T-helper 1 cell (primary cell): Measurements from ENCODE around the gene SPECC1.
A peak's percentile ranks its signal among the peaks of the same experiment; 100 is the strongest.
"Not testable (repeated sequence)": the region's sequence is repeated elsewhere in the genome, so short reads cannot be mapped to it uniquely, and the experiment has no call there.

Experiments used
- DNase-seq, 5 donors: peaks; one replicate each; pipeline ENCODE4 v3.0.0-alpha.2; 2012 to 2020

The SPECC1 gene

DNA sequence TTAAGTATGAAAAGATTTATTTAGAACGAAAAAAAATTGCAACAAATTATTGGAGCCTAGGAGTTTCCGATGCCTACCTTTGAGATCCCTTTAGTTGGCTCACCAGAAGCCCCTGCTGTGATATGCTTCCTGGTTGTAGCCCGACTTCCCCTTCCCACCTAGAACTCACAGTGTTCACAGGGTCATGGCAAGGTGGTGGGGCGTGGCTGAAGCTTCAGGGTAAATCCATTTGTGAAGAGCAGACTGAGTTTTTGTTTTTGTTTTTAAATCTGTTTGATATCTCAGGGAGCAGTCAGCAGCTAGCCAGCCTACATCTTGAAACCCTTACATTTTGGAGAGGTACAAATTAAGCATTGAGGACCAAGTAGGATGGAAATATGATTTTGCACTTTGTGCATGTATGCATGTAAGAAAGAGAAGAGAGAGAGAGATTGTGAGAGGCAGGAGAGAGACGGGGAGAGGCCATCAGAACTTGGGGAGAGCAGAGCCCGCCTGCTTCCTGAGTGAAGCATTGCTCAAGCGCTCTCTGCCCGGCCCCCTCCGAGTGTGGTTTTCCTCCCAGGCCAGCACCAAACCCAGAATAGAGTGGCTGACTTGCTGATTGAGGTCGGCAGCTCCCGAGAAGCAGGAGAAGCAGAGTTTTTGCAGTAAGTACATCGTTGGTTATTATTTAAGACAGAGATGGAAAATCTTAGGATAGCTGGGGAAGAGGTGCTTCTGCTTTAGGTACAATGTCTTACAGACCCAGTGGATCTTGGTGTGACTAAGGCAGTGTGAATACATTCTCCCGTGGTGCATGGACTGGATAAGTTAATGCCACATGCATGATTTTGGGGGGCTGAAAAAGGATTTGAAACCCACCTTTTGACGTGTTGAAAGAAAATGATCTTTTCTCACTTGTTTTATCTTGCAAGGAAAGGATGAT is 64.2 kb downstream of the SPECC1 start:
- peak in 2 of 5 donors; percentile 15 to 54 for DNase-seq

DNA sequence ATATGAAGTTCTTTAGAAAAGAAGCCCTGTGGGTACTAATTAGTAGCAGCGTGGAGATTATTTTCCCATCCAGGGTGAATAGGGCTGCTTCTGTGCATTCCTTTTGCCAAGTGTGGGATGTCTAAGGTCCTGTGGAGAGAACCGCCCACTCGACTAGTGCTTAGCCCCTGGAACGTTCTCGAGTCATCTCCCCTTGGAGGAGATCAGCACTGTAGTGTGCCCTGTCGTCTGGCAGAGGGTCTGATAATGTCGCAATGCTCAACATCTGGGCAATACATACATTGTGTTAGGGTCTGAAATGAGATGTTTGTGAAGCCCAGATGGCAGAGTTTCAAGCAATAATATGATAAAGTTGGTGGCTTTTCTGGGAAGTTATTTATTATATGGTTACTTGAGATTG is 64.8 kb downstream of the SPECC1 start:
- DNase-seq, result no peak

GRCh38 chr17:20074489-20074888 is 65.3 kb downstream of the SPECC1 start:
- no peak for DNase-seq

GRCh38 chr17:20076137-20076536 is 67.0 kb downstream of the SPECC1 start:
- not testable (repeated sequence) for DNase-seq

DNA sequence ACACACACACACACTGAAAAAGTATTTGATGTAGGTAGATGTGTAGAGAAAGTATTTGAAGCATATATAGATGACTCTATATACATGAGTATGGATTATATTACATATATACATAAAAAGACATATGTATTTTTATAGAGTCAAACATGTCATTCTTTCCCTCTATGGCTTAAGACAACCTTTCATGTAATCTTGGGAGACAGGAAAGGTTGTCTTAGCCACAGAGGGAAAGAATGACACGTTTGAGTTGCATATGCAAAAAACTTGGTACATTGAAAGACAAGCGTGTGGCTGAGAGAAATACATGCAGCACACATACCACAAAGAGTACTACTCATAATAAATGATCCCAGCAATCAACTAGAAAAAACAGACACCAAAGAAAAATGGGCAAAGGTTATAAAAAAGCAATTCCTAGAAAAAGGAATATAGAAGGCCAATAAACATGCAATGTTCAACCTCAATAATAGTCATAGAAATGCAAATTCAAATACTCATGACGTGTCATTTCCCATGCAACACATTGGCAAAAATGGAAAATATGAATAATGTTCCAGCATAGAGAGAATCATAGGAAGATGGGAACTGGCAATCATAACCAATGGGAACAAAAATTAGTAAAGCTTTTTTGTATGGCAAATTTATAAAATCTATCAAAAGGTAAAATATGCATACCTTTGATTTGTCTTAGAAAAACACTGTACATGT is 69.0 kb downstream of the SPECC1 start:
- DNase-seq, result no peak

GRCh38 chr17:20080513-20080912 is 71.4 kb downstream of the SPECC1 start:
- no peak for DNase-seq

DNA sequence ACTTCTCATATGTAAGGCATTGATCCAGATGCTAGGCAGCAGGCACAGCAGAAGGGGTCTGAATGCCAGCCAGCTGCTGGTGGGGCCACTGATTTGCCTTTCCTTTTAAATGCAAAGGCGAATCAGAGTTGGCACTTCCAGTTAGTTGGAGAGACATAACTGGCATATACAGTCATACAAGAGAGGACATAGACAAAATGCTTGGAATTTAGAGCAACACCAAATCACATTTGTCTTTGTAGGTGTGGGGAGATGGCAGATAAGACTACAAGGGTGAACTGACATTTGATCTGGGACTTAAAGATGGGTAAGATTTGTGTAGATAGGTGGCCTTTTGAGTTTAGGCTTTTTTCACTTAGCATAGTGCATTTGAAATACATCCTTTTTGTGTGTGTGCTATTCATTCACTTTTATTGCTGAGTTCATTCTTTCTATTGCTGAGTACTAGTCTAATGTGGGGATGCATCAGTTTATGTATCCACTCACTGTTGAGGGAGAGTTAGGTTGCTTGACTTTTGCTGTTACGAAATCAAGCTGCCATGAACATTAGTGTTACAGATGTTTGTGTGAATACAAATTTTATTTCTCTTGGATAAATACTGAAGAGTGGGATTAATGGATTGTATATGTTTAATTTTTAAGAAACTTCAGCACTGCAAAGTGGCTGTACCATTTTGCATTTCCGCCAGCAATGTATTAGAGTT is 74.1 kb downstream of the SPECC1 start:
- DNase-seq, result no peak

DNA sequence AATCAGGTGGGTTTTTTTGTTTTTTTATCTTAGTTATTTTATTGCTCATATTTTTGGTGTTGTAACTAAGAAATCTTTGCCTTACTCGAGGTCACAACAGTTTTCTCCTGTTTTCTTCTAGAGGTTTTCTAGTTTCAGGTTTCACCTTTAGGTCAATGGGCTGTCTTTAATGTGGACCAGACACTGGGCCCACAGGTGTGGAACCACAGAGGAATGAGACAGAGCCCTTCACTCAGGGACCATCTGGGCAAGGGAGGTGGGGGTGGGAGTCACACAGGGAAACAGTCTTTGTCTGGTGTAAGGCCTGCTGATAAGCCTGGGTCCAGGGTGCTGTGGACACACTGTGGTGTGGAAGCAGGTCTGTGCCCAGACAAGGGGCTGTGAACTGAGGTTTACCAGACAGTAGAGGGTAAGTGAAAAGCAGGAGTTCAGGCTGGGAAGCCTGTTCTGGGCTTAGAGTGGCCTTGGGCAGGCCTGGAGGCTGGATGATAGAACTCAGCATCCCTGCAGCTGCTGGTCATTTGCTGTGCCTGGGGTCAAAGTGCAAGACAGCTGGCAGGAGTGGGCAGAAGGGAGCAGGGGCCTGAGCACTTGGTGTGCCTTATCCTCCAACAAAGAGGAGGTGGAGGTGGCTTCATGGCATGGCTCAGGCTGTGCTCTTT is 75.6 kb downstream of the SPECC1 start:
- DNase-seq, result no peak

DNA sequence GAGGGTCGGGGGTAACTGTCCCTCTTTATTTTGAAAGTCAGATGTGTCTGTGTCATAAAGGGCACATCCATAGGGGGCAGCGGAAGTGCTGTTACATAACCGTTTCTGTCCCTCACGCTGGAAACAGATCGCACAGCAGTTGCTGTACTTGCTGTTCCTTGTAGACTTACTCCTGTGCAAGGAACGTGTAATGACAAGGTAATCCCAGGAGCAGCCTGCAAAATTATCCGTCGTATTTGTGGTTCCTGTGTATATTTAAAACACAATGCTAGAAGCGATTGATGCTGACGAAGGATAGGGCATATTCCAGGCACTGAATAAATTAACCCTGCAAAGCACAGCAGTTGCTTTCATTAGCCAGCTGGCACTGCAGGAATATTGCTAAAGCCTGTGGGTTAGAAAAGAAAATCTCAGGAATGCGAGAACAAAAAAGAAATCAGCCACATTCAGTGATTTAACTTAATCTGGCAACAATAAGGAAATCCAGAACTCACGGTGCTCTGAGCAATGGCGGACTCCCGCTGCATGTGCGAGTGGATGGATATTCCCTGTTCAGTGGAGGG is 76.2 kb downstream of the SPECC1 start:
- no peak for DNase-seq

DNA sequence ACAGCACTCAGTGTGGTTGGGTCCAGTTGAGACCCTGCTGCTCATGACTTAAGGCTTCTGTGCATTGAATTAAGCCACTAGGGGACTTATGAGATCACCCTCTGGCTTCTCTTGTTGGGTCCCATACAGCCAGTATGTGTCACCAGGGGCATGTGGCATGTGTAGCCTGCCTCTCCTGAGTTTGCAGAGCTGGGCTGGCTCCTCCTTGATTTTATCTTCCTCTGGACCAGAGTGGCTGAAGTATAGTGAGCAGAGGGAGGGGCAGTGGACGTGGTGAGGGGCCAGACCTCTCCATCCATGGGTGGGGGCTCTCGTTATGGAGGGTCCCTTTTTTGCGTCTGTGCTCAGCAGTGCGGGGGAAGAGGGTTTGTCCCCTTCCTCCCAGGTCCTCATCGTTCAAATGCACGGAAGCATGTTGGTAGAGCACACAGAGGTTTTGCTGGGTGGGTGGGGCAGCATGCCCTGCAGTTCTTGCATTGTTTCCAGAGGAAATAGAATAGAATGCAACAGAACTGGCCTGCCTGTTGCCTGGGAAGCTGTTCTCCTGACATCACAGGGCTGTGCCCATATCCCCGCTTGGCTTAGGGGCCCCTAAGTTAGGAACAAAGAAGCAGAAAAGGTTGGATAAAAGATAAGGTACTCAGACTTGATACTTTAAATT is 77.4 kb downstream of the SPECC1 start:
- DNase-seq, result no peak

DNA sequence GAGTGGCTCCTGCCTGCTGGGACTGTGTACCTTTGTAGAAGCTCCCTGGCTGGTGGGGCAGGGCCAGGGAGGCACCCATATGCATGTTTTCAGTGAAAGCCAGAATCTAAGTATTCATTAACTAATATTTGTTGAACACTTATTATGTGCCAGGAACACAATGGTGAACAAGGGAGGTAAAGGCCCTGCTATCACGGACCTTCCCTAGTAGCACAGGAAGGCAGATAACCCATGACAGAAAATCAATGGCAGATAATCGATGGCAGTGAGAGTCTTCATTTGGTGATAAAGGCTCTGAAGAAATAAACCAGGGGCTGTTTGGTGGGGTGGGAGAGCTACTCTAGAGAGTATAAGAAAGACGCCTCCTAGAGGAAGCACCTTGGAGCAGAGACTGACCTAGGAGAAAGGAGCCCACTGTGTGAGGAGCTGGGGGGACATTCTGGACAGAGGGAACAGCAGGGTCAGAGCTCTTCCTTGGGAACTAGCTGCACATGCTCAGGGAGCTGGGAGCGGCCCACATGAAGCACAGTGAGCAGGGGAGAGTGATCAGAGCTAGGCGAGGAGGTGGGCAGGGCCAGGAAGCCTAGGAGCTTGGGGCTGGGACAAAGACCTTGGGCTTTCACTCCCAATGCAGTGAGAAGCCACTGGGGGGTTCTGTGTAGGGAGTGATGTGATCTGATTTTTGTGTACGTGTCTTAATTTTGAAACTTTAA is 78.5 kb downstream of the SPECC1 start:
- no peak for DNase-seq

DNA sequence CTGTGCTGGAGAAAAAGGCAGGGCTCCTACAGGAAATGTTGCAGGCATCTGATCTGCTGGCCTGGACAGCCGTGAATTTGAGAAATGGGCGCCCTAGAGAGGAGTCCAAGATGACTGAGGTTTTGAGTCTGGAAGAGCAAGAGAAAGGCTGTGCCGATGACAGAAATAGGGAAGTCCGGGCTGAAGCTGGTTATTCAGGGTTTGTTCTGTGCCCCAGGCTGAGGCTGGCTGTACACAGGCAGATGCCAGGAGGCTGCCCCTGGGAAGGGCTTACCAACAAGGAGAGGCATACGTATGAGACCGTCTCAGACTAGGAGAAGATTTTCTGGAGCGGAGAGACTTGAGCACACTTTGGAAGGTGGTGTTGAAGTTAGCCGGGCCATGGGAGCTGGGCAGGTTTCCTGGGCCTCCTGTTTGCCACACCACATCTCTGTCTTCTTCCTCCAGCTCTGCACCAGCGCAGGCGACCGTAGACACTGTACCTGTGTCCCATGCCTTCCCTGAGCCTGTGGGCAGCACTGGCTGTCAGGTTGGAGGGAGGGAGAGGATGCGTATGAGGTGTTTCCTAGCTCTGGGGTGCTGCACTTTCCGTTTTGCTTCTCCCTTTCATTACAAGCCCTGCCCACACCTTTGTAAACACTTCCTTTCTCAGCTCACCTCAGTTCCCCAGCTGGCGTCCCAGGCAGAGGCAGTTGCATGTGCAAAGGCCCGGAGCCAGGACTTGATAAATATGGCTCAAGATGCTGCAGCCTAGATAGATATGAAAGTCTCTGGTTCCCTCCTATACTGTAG is 80.8 kb downstream of the SPECC1 start:
- DNase-seq, result no peak

GRCh38 chr17:20091174-20092029 is 82.2 kb downstream of the SPECC1 start:
- no peak for DNase-seq

- no peak for DNase-seq
Measured at GRCh38 chr17:20092261-20092867, 83.2 kb downstream of the SPECC1 start.

GRCh38 chr17:20092973-20093626 is 83.9 kb downstream of the SPECC1 start:
- DNase-seq, result no peak

GRCh38 chr17:20094777-20095176 is 85.6 kb downstream of the SPECC1 start:
- no peak for DNase-seq

DNA sequence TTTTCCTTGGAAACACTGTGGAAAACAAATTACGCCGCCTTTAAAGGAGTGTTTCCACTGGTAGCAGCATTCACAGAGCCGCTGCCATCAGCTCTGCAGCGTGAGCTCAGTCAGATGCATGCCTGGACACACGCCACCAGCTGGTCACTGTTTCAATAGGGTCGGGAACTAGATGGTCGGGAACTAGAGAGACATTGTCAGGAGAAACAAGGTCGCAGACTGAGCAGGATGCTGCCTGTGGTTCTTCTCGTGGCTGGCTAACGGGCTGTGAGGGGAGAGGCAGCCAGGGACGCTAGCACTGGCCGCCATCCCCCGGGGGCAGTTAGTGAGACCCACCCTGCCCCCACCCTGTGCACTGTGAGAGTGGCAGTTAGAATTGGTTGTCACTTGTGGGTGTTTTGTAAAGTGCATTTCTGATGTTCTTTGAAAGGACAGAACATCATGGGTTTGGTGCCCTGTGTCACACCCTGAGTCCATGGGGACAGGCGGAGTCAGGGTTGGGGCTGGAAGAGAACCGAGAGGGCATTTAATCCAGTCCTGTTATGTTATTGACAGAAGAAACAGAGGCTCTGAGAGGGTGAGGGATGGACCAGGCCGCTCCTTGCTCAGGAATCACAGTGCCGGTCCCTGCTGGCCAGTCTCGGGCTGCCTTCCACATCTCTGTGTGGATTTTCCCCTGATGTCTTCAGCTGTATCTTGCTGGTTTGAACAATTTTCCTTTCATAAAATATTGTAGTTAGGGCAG is 86.3 kb downstream of the SPECC1 start:
- DNase-seq, result no peak

DNA sequence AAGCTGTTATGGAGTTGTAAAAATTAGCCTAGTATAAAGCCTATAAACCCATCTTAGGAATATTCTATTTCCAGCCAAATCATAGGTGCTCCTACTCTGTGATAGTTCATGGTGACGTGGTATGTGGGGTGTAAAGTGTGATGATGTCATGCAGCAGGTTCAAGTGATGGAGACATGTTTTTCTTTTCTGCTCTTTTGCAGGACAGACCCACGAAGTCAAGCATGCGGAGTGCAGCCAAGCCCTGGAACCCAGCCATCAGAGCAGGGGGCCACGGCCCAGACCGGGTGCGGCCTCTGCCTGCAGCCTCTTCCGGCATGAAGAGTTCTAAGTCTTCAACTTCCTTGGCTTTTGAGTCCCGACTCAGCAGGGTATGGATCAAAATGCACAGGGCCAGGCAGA is 87.3 kb downstream of the SPECC1 start:
- no peak for DNase-seq
